HG03066 (cell line): Measurements from ENCODE around the gene TACR1.
"Not testable (repeated sequence)": the region's sequence is repeated elsewhere in the genome, so short reads cannot be mapped to it uniquely, and the experiment has no call there.

Source experiments
- ATAC-seq: cut with Tn5 transposase; IDR thresholded peaks from one replicate; pipeline ENCODE4 v1.9.1; 2021; ENCODE audit warnings: low read depth; ENCODE audit not compliant: unreplicated experiment

TACR1 gene

GRCh38 chr2:75147884-75148283, 51.4 kb downstream of the TACR1 start:
- not testable (repeated sequence) for ATAC-seq

- ATAC-seq = no peak
These were observed 52.6 kb downstream of the TACR1 start for GRCh38 chr2:75146606-75147332.

GRCh38 chr2:75146221-75146605, 53.1 kb downstream of the TACR1 start:
- not testable (repeated sequence) for ATAC-seq

GRCh38 chr2:75142081-75142480, 57.2 kb downstream of the TACR1 start:
- no peak for ATAC-seq

DNA sequence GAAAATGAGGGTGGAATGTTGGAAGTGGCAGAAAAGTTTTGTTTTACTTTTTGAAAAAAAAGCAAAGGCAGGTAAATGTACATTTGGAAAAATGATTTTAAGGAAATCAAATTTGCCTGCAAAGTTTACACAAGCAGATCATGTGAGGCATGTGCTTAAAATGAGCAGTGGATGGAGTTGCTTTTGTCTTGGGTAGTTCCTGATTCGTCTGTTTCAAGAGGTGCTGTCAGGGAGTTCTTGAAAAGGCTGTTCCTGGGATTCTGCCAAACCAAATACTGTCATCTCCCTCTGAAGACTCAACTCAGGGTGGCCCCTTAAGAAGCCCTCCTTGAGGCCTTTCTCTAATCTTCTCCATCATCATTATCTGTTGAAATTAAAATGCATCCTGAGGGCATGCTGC, 59.0 kb downstream of the TACR1 start:
- ATAC-seq = no peak

GRCh38 chr2:75139171-75139570, 60.1 kb downstream of the TACR1 start:
- ATAC-seq = no peak

GRCh38 chr2:75138528-75138927, 60.8 kb downstream of the TACR1 start:
- ATAC-seq = no peak

- no peak for ATAC-seq
These were observed 63.4 kb downstream of the TACR1 start for GRCh38 chr2:75135776-75136400.

GRCh38 chr2:75134860-75135259, 64.5 kb downstream of the TACR1 start:
- no peak for ATAC-seq

GRCh38 chr2:75133621-75134570, 65.4 kb downstream of the TACR1 start:
- no peak for ATAC-seq

DNA sequence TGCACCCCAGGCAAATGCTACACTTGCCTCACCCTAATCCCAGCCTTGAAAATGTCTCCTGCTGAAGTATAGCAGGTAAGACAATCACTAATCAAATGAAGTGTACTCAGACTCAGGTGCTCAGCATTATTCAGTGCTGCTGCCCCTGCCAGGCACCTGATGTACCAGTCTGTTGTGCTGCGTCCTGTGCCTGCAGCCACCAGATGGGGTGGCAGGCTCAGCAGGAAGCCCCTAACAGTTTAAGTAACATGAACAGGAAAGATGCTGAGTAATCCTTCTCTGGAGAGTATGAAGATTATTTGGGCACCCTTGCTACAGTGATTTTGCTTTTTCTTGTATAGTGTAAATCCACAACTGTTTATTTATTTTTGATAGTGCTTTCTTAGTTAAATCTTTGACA, 69.1 kb downstream of the TACR1 start:
- no peak for ATAC-seq

DNA sequence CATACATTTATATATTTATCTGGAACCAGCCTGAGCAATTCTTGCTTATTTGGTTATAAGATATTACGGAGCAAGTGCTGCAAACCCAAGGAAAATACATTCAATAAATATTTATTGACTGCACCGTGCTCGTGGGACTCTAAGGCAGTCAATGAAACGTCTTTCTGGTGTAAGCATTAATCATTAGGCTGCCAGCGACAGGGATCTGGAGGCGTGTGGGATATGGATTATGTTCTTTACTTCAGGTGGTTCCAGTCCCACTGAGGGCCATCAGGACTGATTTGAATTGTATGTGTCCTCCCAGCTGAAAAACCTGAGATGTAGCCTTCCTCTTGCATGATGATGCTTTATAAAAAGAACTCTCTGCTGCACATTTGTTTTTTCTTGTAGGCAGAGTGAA, 75.4 kb downstream of the TACR1 start:
- no peak for ATAC-seq

DNA sequence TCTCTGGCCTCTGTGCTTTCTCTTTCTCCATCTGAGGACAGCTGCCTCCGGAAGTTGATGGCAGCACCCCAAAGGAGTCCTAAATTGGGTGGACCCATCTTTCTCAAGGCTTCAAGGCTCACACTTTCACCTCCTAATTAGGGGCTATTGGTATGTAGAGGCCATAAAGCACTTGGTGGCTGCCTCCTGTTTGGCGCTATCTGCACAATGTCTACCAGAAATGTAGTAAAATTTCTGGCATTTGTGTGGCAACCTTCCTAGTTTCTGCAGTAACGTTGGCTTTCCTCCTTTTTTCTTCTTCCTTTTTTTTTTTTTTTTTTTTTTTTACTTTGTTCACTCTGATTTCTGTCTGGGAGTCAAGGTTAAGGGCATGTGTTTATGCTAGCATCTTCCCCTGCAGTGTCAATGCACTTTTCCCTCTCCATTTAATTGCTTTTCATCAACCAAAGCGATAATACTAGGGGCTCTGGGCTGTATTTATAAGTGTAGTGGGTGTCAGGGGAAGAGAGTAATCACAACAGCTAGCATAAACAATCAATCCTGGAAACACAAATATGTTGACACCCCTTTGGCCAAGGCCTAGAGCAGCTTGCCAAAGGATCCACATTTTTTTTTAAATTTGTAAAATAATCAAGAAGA, 86.0 kb downstream of the TACR1 start:
- no peak for ATAC-seq

GRCh38 chr2:75108937-75109482, 90.3 kb downstream of the TACR1 start:
- ATAC-seq = no peak

- ATAC-seq = no peak
These were observed 97.3 kb downstream of the TACR1 start for GRCh38 chr2:75102011-75102410.

DNA sequence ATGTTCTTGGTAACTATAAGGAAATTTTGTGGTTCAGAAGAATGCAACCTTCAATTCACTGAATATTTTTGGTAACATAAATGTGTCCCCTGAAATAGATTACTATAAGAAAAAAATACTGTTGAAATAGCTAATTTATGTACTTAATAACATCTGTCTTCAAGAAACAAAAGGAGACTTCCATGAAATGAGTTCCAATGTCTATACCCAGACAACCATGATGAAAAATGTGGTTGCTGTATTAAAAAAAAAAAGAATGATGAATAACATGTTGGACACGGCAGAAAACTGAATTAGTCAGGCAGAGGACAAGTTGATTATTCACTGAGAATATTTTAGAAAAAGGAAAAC, 98.5 kb downstream of the TACR1 start:
- no peak for ATAC-seq

GRCh38 chr2:75100011-75100800, 99.1 kb downstream of the TACR1 start:
- ATAC-seq = no peak

GRCh38 chr2:75099521-75099922, 99.8 kb downstream of the TACR1 start:
- no peak for ATAC-seq

GRCh38 chr2:75098856-75099255, 100.5 kb downstream of the TACR1 start:
- ATAC-seq = no peak

DNA sequence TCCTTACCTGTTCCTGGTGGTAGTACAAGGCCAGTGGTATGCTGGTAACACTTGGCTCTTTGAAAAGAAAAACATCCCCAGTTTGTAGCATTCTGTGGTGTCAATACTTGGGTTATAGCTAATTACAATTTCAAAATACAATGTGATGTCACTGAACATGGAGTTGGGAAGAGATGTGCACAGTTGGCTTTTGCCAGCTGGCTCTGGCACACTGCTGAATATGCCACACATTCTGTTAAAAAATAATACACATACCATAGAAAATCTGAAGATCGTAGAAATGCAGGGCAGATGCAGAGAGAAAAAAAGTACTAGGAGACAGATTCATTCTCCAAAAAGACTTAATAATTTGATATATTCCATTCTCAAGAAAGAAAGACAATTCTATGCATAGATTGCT, 101.5 kb downstream of the TACR1 start:
- ATAC-seq = no peak
